Femur (tissue), 1 donor: Measurements from ENCODE around the gene TAGLN.
A peak's percentile ranks its signal among the peaks of the same experiment; 100 is the strongest.

Experiments
- DNase-seq: peaks from one replicate; pipeline ENCODE4 v3.0.0-alpha.2; 2017

The TAGLN gene

GRCh38 chr11:117231842-117232091, 32.6 kb downstream of the TAGLN start, which contains the start of gene PCSK7:
Gene PCSK7, minus strand, starts transcription at chr11:117232073. Its CDS starts 2,229 bp downstream, at chr11:117229844.
- DNase-seq, result no peak

- peak; percentile 90 for DNase-seq
Measured at GRCh38 chr11:117232092-117232878, 33.1 kb downstream of the TAGLN start, which contains the start of gene RNF214. Gene RNF214, plus strand, starts transcription at chr11:117232671. Its CDS starts 1,602 bp downstream, at chr11:117234273.

- DNase-seq, result no peak
Measured at GRCh38 chr11:117232911-117233409, 33.8 kb downstream of the TAGLN start.

GRCh38 chr11:117238221-117238620, 39.1 kb downstream of the TAGLN start:
- DNase-seq, result no peak

GRCh38 chr11:117239295-117239694, 40.1 kb downstream of the TAGLN start:
- DNase-seq, result no peak

GRCh38 chr11:117248341-117248740, 49.2 kb downstream of the TAGLN start:
- no peak for DNase-seq

GRCh38 chr11:117249571-117249970, 50.4 kb downstream of the TAGLN start:
- DNase-seq, result no peak

GRCh38 chr11:117251506-117251905, 52.3 kb downstream of the TAGLN start:
- no peak for DNase-seq

- DNase-seq, result no peak
Measured at GRCh38 chr11:117255966-117256365, 56.8 kb downstream of the TAGLN start.

GRCh38 chr11:117256573-117256972, 57.4 kb downstream of the TAGLN start:
- no peak for DNase-seq
